A673 (cell line): ENCODE data around the gene OLFM4.

Experiments used
- EZH2 ChIP-seq: fragments of 200-600 bp; sonication (generic); IDR thresholded peaks from 2 replicates; pipeline ENCODE4 v1.6.1; 2017; ENCODE audit warnings: borderline replicate concordance, low read depth, mild to moderate bottlenecking, mixed read lengths, antibody characterized with exemption, low read length; ENCODE audit not compliant: poor library complexity, severe bottlenecking
- TF ChIP-seq, protein P1 (sequence below): fragments of 300-800, 200-600 bp; sonication (generic); conservative IDR thresholded peaks from 2 replicates; pipeline ENCODE4 v1.5.1; 2017; ENCODE audit warnings: low read depth, mild to moderate bottlenecking, antibody characterized with exemption, low read length, moderate library complexity, mixed read lengths

DNA sequence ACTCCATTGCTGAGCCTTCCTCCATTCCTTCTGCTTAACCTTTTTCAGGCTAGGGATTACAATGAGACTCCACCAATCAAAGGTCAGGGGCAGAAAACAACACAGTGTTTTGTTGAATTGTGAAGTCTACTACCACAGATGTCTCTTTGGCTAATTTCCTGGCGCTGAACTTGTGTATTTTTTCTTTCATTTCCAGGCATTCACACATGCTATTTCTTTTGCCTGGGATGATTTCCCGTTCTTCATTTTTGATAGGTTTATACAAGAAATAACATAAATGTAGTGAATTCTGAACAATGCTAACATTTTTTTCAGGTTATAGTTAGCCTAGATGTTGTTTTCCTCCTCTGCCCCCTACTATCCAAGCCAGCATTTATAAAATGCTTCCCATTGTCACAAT lies 64.3 kb downstream of the OLFM4 start:
- TF ChIP-seq, protein P1, sequence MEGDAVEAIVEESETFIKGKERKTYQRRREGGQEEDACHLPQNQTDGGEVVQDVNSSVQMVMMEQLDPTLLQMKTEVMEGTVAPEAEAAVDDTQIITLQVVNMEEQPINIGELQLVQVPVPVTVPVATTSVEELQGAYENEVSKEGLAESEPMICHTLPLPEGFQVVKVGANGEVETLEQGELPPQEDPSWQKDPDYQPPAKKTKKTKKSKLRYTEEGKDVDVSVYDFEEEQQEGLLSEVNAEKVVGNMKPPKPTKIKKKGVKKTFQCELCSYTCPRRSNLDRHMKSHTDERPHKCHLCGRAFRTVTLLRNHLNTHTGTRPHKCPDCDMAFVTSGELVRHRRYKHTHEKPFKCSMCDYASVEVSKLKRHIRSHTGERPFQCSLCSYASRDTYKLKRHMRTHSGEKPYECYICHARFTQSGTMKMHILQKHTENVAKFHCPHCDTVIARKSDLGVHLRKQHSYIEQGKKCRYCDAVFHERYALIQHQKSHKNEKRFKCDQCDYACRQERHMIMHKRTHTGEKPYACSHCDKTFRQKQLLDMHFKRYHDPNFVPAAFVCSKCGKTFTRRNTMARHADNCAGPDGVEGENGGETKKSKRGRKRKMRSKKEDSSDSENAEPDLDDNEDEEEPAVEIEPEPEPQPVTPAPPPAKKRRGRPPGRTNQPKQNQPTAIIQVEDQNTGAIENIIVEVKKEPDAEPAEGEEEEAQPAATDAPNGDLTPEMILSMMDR = no peak
- no peak for TF ChIP-seq EZH2
